ENCODE measurements around the gene NKAIN2. TPM values are rescaled to one million over a fixed set of nuclear protein-coding genes. Genes with fewer than 3 reads are reported as not detected.

NKAIN2 gene
- polyA plus RNA-seq, 1 donor (not counting 4 experiments of a cell fraction or from before 2014, with no cell fraction given), result 0.13 TPM

DNA sequence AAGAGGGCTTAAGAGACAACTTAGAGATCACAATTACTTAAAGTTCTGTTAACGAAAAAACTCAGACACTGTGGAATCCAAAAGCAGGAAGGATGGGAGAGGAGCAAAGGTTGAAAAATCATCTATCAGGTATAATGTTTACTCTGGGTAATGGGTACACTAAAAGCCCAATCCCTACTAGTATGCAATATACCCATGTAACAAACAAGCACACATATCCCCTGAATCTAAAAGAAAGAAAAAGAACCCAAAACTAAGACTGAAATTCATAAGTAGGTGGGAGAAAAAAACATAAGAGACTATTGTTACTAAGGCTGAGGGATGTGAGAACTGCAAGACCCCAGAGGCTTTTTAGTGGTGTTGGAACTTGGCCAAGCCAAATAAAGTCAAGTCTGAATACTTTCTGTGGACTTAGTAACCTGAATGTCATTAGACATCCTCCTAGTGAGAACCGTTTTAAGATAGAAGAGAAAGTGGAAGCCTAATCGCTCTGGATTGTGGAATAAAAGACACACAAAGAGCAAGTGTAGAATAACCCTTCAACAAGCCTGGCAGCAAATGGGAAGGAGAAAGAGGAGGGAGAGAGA is 969.2 kb downstream of the NKAIN2 start:
- DNase-seq (ENCODE audit: low read depth, low spot score) (no peak), FAIRE-seq (no peak)
- H3K27me3 ChIP-seq (ENCODE audit: control insufficient read depth, extremely low read depth, insufficient read depth, low read length), result peaks cover 9% of the 10 kb centered on the region
- H3K4me1 ChIP-seq (ENCODE audit: control insufficient read depth, extremely low read depth, insufficient read depth, low read length), result no peaks in the 10 kb centered on the region
- H3K4me2 ChIP-seq (ENCODE audit: control insufficient read depth, extremely low read depth, insufficient read depth, low read depth, low read length), result no peak overlapping the region
- H3K9me1 ChIP-seq (ENCODE audit: control insufficient read depth, extremely low read depth, insufficient read depth, low read length), result no peaks in the 10 kb centered on the region
- dilution Hi-C loops (cut with MboI; ENCODE audit: extremely low pct_ligation_motif_present, low sequenced_read_pairs), result no loop called here
- H4K20me1 ChIP-seq (ENCODE audit: control insufficient read depth, extremely low read depth, insufficient read depth, low read length), result no peaks in the 10 kb centered on the region
- H3K9me3 ChIP-seq (ENCODE audit: control insufficient read depth, low read depth, low read length), result no peaks in the 10 kb centered on the region
- TF ChIP-seq, protein P1, sequence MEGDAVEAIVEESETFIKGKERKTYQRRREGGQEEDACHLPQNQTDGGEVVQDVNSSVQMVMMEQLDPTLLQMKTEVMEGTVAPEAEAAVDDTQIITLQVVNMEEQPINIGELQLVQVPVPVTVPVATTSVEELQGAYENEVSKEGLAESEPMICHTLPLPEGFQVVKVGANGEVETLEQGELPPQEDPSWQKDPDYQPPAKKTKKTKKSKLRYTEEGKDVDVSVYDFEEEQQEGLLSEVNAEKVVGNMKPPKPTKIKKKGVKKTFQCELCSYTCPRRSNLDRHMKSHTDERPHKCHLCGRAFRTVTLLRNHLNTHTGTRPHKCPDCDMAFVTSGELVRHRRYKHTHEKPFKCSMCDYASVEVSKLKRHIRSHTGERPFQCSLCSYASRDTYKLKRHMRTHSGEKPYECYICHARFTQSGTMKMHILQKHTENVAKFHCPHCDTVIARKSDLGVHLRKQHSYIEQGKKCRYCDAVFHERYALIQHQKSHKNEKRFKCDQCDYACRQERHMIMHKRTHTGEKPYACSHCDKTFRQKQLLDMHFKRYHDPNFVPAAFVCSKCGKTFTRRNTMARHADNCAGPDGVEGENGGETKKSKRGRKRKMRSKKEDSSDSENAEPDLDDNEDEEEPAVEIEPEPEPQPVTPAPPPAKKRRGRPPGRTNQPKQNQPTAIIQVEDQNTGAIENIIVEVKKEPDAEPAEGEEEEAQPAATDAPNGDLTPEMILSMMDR (optimal IDR thresholded peaks at IDR 0.05 in 1 of 3, IDR thresholded peaks at IDR 0.05 in 1 of 3, conservative IDR thresholded peaks at IDR 0.05 in 1 of 3; ENCODE audit: extremely low read depth in 1 of 3, insufficient read depth in 2 of 3, low read length in 3 of 3), result no peak
- TF ChIP-seq EZH2 (IDR thresholded peaks at IDR 0.05; ENCODE audit: low read length), result no peak
- H3K27ac ChIP-seq (ENCODE audit: control insufficient read depth, insufficient read depth, low read length), result no peak overlapping the region
- H3K4me3 ChIP-seq (ENCODE audit: control insufficient read depth in 2 of 3, extremely low read depth in 1 of 3, insufficient read depth in 2 of 3, low read depth in 1 of 3, low read length in 3 of 3), result no peak overlapping the region
- no peak overlapping the region for H2AFZ ChIP-seq (ENCODE audit: control insufficient read depth, low read length)
- no peaks in the 10 kb centered on the region for H3K79me2 ChIP-seq (ENCODE audit: control insufficient read depth, insufficient read depth, low read length)
- no peak overlapping the region for H3K9ac ChIP-seq (ENCODE audit: control insufficient read depth, extremely low read depth, insufficient read depth, low read length)
- H3K36me3 ChIP-seq (ENCODE audit: control insufficient read depth in 2 of 2, extremely low read depth in 1 of 2, insufficient read depth in 2 of 2, low read length in 2 of 2), result no peaks in the 10 kb centered on the region

GRCh38 chr6:124775121-124775520 is 971.5 kb downstream of the NKAIN2 start:
- dilution Hi-C loops (cut with MboI; ENCODE audit: extremely low pct_ligation_motif_present, low sequenced_read_pairs), result no loop called here
- Histone ChIP-seq H3K9me1 (ENCODE audit: control insufficient read depth, extremely low read depth, insufficient read depth, low read length) (no peaks in the 10 kb centered on the region), H3K27me3 (ENCODE audit: control insufficient read depth, extremely low read depth, insufficient read depth, low read length) (peaks cover 9% of the 10 kb centered on the region), H3K9ac (ENCODE audit: control insufficient read depth, extremely low read depth, insufficient read depth, low read length) (no peak overlapping the region), H3K9me3 (ENCODE audit: control insufficient read depth, low read depth, low read length) (no peaks in the 10 kb centered on the region), H3K4me3 (ENCODE audit: control insufficient read depth in 2 of 3, extremely low read depth in 1 of 3, insufficient read depth in 2 of 3, low read depth in 1 of 3, low read length in 3 of 3) (no peak overlapping the region), H3K27ac (ENCODE audit: control insufficient read depth, insufficient read depth, low read length) (no peak overlapping the region), H3K79me2 (ENCODE audit: control insufficient read depth, insufficient read depth, low read length) (no peaks in the 10 kb centered on the region), H2AFZ (ENCODE audit: control insufficient read depth, low read length) (no peak overlapping the region), H3K4me1 (ENCODE audit: control insufficient read depth, extremely low read depth, insufficient read depth, low read length) (no peaks in the 10 kb centered on the region), H3K4me2 (ENCODE audit: control insufficient read depth, extremely low read depth, insufficient read depth, low read depth, low read length) (no peak overlapping the region), H4K20me1 (ENCODE audit: control insufficient read depth, extremely low read depth, insufficient read depth, low read length) (no peaks in the 10 kb centered on the region), H3K36me3 (ENCODE audit: control insufficient read depth in 2 of 2, extremely low read depth in 1 of 2, insufficient read depth in 2 of 2, low read length in 2 of 2) (no peaks in the 10 kb centered on the region)
- TF ChIP-seq, protein P1 (optimal IDR thresholded peaks at IDR 0.05 in 1 of 3, IDR thresholded peaks at IDR 0.05 in 1 of 3, conservative IDR thresholded peaks at IDR 0.05 in 1 of 3; ENCODE audit: extremely low read depth in 1 of 3, insufficient read depth in 2 of 3, low read length in 3 of 3), result no peak
- no peak for TF ChIP-seq EZH2 (IDR thresholded peaks at IDR 0.05; ENCODE audit: low read length)
- DNase-seq (ENCODE audit: low read depth, low spot score) (no peak), FAIRE-seq (no peak)
